NT2/D1 (cell line): ENCODE results near the gene HTT.

ENCODE experiments used
- SUZ12 ChIP-seq: IDR thresholded peaks from 2 replicates; pipeline ENCODE4 v1.6.1; 2011; ENCODE audit not compliant: insufficient read length, insufficient read depth; ENCODE audit errors: extremely low read depth
- YY1 ChIP-seq: IDR thresholded peaks from 2 replicates; pipeline ENCODE4 v1.6.1; 2011; ENCODE audit not compliant: insufficient read length, insufficient read depth
- ZNF274 ChIP-seq: IDR thresholded peaks from 2 replicates; pipeline ENCODE4 v1.6.1; 2011; ENCODE audit warnings: mild to moderate bottlenecking, low read depth, low read length

DNA sequence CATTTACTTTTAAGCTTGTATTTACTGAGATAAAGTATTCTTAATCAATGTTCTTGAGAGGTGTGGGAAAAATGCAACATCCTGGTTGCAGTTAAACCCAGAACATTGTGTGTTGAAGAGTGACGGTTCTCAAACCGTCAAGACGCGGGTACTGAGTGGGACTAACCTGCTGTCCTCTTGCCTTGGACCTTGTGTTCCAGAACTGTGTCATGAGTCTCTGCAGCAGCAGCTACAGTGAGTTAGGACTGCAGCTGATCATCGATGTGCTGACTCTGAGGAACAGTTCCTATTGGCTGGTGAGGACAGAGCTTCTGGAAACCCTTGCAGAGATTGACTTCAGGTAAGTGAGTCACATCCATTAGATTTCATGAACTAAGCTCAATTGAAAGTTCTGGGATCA lies 59.7 kb downstream of the HTT start:
- TF ChIP-seq SUZ12 (no peak), YY1 (no peak), ZNF274 (no peak)
